RWPE2 (cell line): ENCODE data around the gene CLBA1.
A peak's percentile ranks its signal among the peaks of the same experiment; 100 is the strongest.

Experiments used
- ATAC-seq: fragments of 200-7000 bp; cut with Tn5 transposase; 3 replicates; pipeline ENCODE4 v1.9.1; 2021; ENCODE audit warnings: low read depth
- DNase-seq: peaks from one replicate; pipeline ENCODE4 v3.0.0-alpha.2; 2020; ENCODE audit warnings: low spot score
- H3K27ac ChIP-seq: fragments of 450-650 bp; 2 replicates; pipeline ENCODE4 v1.5.1; 2017; ENCODE audit warnings: mild to moderate bottlenecking; ENCODE audit not compliant: poor library complexity, severe bottlenecking
- H3K27me3 ChIP-seq: fragments of 250-450 bp; sonication (Bioruptor Pico); 2 replicates; pipeline ENCODE4 v1.5.1; 2021; ENCODE audit warnings: mild to moderate bottlenecking, moderate library complexity; ENCODE audit not compliant: insufficient read depth, poor library complexity, severe bottlenecking
- H3K36me3 ChIP-seq: fragments of 250-450 bp; sonication (Bioruptor Pico); 2 replicates; pipeline ENCODE4 v1.5.1; 2020; ENCODE audit warnings: low read depth, mild to moderate bottlenecking, moderate library complexity
- H3K4me1 ChIP-seq: fragments of 250-450 bp; sonication (Bioruptor Pico); 2 replicates; pipeline ENCODE4 v1.5.1; 2021; ENCODE audit warnings: mild to moderate bottlenecking, moderate library complexity; ENCODE audit not compliant: insufficient read depth, poor library complexity, severe bottlenecking
- H3K4me3 ChIP-seq: fragments of 250-450 bp; sonication (Bioruptor Pico); 2 replicates; pipeline ENCODE4 v1.5.1; 2021; ENCODE audit warnings: mild to moderate bottlenecking, moderate library complexity; ENCODE audit not compliant: severe bottlenecking
- H3K9me3 ChIP-seq: fragments of 250-450 bp; sonication (Bioruptor Pico); 2 replicates; pipeline ENCODE4 v1.5.1; 2021; ENCODE audit warnings: mild to moderate bottlenecking, moderate library complexity; ENCODE audit not compliant: severe bottlenecking
- TF ChIP-seq, protein P1 (sequence below): fragments of 450-650 bp; IDR thresholded peaks from one replicate; pipeline ENCODE4 v1.5.1; 2017; ENCODE audit warnings: mild to moderate bottlenecking, moderate library complexity; ENCODE audit not compliant: poor library complexity, severe bottlenecking

The CLBA1 gene

DNA sequence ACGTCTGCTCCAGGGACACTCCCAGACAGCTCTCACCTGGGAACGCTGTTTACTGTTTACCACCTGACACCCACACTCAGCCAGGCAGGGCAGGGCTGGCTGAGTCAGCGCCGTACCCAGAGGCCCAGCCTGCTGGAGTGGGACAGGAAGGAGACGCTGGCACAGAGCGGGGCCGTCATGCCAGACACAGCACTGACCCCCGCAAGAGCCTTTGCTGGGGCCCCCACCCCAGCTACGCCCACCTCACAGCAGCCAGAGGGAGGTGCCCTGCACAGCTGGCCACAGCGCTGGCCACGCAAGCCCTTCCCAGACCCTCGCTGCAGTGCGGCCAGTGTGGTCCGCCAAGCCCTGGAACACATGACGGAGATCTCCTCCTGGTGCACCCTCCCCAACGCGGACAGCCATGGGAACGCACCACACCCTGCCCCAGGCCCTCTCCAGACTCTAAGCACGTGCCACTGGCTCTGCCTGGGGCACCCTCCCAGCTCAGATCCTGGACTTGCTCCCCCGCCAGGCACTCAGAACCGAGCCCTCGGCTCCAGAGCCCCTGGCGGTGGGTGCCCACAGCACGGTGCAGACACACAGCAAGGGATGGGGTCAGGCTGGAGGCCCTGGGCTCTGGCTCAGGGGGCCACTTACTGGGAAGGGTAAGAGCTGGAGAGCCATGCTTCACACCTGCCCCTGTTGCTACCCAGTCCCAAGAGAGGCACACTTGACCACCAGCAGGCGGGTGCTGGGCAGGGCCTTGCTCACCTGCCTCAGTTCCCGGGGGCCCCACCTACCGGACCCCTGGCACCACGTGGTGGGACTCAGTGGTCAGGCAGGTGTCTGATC lies 13.1 kb upstream of the CLBA1 start:
- peaks cover 41% of the 10 kb centered on the region for H3K4me1 ChIP-seq
- H3K4me3 ChIP-seq: no peak overlapping the region
- no peaks in the 10 kb centered on the region for H3K9me3 ChIP-seq
- no peaks in the 10 kb centered on the region for H3K27me3 ChIP-seq
- H3K36me3 ChIP-seq: no peaks in the 10 kb centered on the region
- DNase-seq: peak; percentile 98
- ATAC-seq: peak; percentile 52
- H3K27ac ChIP-seq: peak overlapping the region; percentile 99
- TF ChIP-seq, protein P1, sequence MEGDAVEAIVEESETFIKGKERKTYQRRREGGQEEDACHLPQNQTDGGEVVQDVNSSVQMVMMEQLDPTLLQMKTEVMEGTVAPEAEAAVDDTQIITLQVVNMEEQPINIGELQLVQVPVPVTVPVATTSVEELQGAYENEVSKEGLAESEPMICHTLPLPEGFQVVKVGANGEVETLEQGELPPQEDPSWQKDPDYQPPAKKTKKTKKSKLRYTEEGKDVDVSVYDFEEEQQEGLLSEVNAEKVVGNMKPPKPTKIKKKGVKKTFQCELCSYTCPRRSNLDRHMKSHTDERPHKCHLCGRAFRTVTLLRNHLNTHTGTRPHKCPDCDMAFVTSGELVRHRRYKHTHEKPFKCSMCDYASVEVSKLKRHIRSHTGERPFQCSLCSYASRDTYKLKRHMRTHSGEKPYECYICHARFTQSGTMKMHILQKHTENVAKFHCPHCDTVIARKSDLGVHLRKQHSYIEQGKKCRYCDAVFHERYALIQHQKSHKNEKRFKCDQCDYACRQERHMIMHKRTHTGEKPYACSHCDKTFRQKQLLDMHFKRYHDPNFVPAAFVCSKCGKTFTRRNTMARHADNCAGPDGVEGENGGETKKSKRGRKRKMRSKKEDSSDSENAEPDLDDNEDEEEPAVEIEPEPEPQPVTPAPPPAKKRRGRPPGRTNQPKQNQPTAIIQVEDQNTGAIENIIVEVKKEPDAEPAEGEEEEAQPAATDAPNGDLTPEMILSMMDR: peak; percentile 35

- DNase-seq: peak; percentile 100
Observed at GRCh38 chr14:104973135-104973384, 12.5 kb upstream of the CLBA1 start.

DNA sequence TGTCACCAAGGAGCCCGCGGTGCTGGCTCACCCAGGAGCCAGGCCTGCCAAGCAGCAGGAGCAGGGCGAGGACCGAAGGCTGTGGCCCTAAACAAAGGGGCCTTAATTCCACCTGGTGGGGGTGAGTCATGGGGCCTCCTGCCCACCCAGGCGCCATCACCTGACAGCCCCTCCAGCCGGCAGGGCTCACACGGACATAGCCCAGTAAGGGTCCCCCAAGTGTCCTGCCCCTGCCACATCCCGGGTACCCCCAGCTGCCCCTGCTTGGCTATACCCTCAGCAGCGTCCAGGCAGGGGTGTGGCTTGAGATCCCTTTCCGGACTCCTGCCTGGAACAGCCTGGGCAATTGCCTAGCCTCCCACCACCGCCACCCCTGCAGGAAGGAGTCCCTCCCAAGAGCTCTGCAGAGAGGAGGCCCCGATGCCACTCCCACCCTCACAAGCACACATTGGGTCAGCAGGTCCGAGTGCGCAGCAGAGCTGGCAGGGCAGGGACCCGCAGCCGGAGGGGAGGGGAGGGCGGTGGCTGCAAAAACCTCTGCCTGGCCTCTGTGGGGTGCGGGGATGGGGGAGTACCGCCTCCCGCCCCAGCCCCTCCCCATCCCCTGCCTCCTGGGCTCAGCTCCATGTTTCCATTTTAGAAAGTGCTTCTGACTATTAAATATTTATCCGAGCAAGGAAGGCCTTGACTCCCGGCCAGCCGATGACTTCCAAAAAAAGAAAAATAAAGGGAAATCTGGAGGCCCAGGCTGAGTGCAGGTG lies 12.0 kb upstream of the CLBA1 start:
- Histone ChIP-seq H3K27me3 (no peaks in the 10 kb centered on the region), H3K36me3 (no peaks in the 10 kb centered on the region), H3K27ac (peak overlapping the region; percentile 99), H3K4me3 (no peak overlapping the region), H3K4me1 (peaks cover 38% of the 10 kb centered on the region), H3K9me3 (no peaks in the 10 kb centered on the region)
- ATAC-seq: peak; percentile 49
- TF ChIP-seq, protein P1: no peak
- DNase-seq: peak; percentile 96

More at GRCh38 chr14:104973135-104973384, 12.5 kb upstream of the CLBA1 start:
- TF ChIP-seq, protein P1: no peak
- H3K4me1 ChIP-seq: peaks cover 41% of the 10 kb centered on the region
- ATAC-seq: no peak
- no peaks in the 10 kb centered on the region for H3K36me3 ChIP-seq
- no peak overlapping the region for H3K4me3 ChIP-seq
- no peaks in the 10 kb centered on the region for H3K27me3 ChIP-seq
- H3K9me3 ChIP-seq: no peaks in the 10 kb centered on the region
- peak overlapping the region; percentile 99 for H3K27ac ChIP-seq

DNA sequence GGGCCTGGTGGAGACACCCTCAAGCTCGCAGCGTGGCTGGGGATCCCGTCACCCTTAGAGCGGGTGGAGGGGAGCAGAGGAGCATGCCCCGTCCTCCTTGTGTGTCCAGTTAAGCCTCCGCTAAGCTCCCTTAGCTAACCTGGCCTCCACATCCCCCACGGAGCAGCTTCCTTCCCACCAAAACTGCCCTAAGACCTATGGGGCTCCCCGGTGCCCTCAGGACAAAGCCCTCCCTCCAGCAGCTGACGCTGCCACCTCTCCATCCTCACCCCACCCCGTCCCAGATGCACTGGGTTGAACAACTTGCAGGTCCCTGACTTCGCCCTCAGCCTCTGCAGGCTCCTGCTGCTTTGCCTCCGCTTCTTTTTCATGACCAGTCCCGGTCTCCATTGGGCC lies 11.4 kb upstream of the CLBA1 start:
- Histone ChIP-seq H3K9me3 (no peaks in the 10 kb centered on the region), H3K4me1 (peaks cover 38% of the 10 kb centered on the region)
- ATAC-seq: no peak

More for the DNA sequence above, 11.4 kb upstream of the CLBA1 start:
- Histone ChIP-seq H3K27me3 (no peaks in the 10 kb centered on the region), H3K4me3 (no peak overlapping the region), H3K36me3 (no peaks in the 10 kb centered on the region), H3K27ac (peak overlapping the region; percentile 99)
- DNase-seq: peak; percentile 73
- TF ChIP-seq, protein P1: no peak
